Osteocyte (in vitro differentiated cells): ENCODE measurements around the gene P2RY4. TPM values are rescaled to one million over a fixed set of nuclear protein-coding genes. Genes with fewer than 3 reads are reported as not detected.
"Not testable (repeated sequence)": the region's sequence is repeated elsewhere in the genome, so short reads cannot be mapped to it uniquely, and the experiment has no call there.

Experiments
- DNase-seq: peaks from one replicate; pipeline ENCODE4 v3.0.0; 2021; ENCODE audit warnings: mixed read lengths; ENCODE audit not compliant: unreplicated experiment; ENCODE audit errors: extremely low spot score
- H3K27ac Mint-ChIP-seq: one replicate; pipeline ENCODE4 v1.8.0; 2021; ENCODE audit warnings: mild to moderate bottlenecking, mixed read lengths; ENCODE audit not compliant: unreplicated experiment
- H3K27me3 Mint-ChIP-seq: one replicate; pipeline ENCODE4 v1.8.0; 2021; ENCODE audit warnings: mixed read lengths; ENCODE audit not compliant: unreplicated experiment
- H3K36me3 Mint-ChIP-seq: one replicate; pipeline ENCODE4 v1.8.0; 2021; ENCODE audit warnings: mixed read lengths; ENCODE audit not compliant: unreplicated experiment
- H3K4me1 Mint-ChIP-seq: one replicate; pipeline ENCODE4 v1.8.0; 2021; ENCODE audit warnings: mixed read lengths; ENCODE audit not compliant: unreplicated experiment
- H3K4me3 Mint-ChIP-seq: one replicate; pipeline ENCODE4 v1.8.0; 2021; ENCODE audit warnings: mild to moderate bottlenecking, moderate library complexity, mixed read lengths; ENCODE audit not compliant: unreplicated experiment
- H3K9me3 Mint-ChIP-seq: one replicate; pipeline ENCODE4 v1.8.0; 2021; ENCODE audit warnings: mixed read lengths; ENCODE audit not compliant: unreplicated experiment
- CTCF ChIP-seq: fragments of 200-600 bp; sonication (generic); IDR thresholded peaks from 2 replicates; pipeline ENCODE4 v1.5.0; 2021; ENCODE audit warnings: antibody characterized with exemption, mild to moderate bottlenecking, moderate library complexity
- total RNA-seq: library from RNA; stranded (reverse); gene quantifications from 2 replicates; pipeline ENCODE4 v1.2.1, GENCODE V29; 2021

P2RY4 gene
- total RNA-seq, 1 donor from 2014 or later = 0.27 TPM

DNA sequence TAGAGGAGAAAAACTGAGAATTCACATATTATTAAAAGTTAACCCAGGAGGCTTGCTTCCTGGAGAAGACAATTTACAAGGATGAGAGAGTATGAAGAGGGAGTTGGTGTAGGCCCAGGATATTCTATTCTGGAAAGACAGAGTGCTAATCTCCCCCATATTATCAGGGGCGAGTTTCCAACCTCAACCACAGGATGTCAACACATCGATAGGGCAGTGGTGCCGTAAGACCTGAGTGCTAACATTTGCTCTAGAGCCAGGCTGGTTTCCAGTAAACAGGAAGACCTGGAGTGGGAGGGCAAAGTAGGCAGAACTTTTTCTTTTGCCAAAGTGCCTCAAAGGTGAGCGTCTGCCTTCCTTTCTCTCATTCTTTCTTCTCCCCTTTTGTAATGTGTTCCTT, 28.3 kb downstream of the P2RY4 start:
- Mint-ChIP-seq H3K27me3 (no peaks in the 10 kb centered on the region), H3K36me3 (no peaks in the 10 kb centered on the region), H3K9me3 (no peaks in the 10 kb centered on the region), H3K4me3 (no peak overlapping the region), H3K27ac (no peak overlapping the region), H3K4me1 (no peaks in the 10 kb centered on the region)
- no peak for DNase-seq
- TF ChIP-seq CTCF = no peak

DNA sequence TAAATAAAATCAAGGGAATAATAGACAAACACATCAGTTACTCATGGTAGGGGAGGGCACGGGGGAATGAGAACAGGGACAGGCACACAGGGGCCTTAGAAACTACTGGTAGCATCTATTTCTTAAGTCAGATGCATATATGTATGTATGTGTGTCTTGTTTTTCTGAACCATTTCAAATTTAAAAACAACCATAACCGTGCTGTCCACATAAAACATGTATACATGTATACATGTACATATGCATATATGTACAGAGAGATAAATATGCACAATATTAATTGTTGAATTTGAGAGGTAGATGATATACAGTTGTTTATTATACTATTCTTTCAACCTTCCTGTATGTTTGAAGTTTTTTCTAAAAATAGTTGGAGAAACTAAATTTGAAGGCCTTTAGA, 33.3 kb downstream of the P2RY4 start:
- no peak for TF ChIP-seq CTCF
- Mint-ChIP-seq H3K4me1 (no peaks in the 10 kb centered on the region), H3K27me3 (no peaks in the 10 kb centered on the region), H3K36me3 (no peaks in the 10 kb centered on the region), H3K4me3 (no peak overlapping the region), H3K9me3 (no peaks in the 10 kb centered on the region), H3K27ac (no peak overlapping the region)
- no peak for DNase-seq

DNA sequence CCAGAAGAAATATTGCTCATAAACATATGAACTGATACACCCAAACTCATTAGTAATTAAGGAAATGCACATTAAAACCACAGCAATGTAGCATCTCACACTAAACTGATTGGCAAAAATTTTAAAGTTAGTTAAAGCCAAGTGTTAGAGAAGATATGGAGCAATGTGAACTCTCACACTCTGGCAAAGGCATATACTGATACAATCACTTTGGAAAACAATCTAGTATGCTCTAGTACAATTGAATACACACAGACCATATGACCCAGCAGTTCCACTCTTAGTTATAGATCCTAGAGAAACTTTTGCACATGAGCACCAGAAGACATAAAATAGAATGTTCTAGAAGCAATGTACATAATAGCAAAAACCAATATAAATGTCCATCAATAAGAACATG, 34.0 kb downstream of the P2RY4 start:
- no peak overlapping the region for H3K27ac Mint-ChIP-seq
- H3K4me1 Mint-ChIP-seq = no peaks in the 10 kb centered on the region
- H3K36me3 Mint-ChIP-seq = no peaks in the 10 kb centered on the region
- no peak overlapping the region for H3K4me3 Mint-ChIP-seq
- H3K9me3 Mint-ChIP-seq = no peaks in the 10 kb centered on the region
- H3K27me3 Mint-ChIP-seq = no peaks in the 10 kb centered on the region
- no peak for DNase-seq
- no peak for TF ChIP-seq CTCF

- Mint-ChIP-seq H3K27me3 (no peaks in the 10 kb centered on the region), H3K27ac (no peak overlapping the region), H3K4me3 (no peak overlapping the region), H3K36me3 (no peaks in the 10 kb centered on the region), H3K9me3 (no peaks in the 10 kb centered on the region), H3K4me1 (no peaks in the 10 kb centered on the region)
- DNase-seq = no peak
- TF ChIP-seq CTCF = no peak
Measured at GRCh38 chrX:70219938-70220764, 39.9 kb downstream of the P2RY4 start.

DNA sequence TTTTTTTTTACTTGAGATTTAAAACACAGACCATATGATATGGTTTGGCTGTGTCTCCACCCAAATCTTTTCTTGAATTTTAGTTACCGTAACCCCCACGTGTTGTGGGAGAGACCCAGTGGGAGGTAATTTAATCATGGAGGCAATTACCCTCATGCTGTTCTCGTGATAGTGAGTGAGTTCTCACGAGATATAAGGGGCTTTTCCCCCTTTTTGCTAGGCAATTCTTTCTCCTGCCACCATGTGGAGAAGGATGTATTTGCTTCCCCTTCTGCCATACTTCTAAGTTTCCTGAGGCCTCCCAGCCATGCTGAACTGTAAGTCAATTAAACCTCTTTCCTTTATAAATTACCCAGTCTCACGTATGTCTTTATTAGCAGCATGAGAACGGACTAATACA, 50.4 kb downstream of the P2RY4 start:
- not testable (repeated sequence) for H3K27me3 Mint-ChIP-seq, H3K4me3 Mint-ChIP-seq, H3K4me1 Mint-ChIP-seq, H3K36me3 Mint-ChIP-seq, DNase-seq, H3K9me3 Mint-ChIP-seq, H3K27ac Mint-ChIP-seq
